Esophagus muscularis mucosa (tissue), 4 donors: ENCODE results near the gene MTMR11.
A peak's percentile ranks its signal among the peaks of the same experiment; 100 is the strongest.

Experiments used
- EP300 ChIP-seq: sonication (generic); formaldehyde crosslinking; IDR thresholded peaks from one replicate; pipeline ENCODE4 v1.6.1; 2017; ENCODE audit warnings: antibody characterized with exemption
- POLR2A ChIP-seq: fragments of 450-650 bp; IDR thresholded peaks from one replicate; pipeline ENCODE4 v1.6.1; 2017; ENCODE audit warnings: antibody characterized with exemption, moderate library complexity, mild to moderate bottlenecking, low read depth
- POLR2AphosphoS5 ChIP-seq, 2 donors: sonication (generic); formaldehyde crosslinking; IDR thresholded peaks; one replicate each; pipeline ENCODE4 v1.6.1; 2017; ENCODE audit warnings: antibody characterized with exemption in 2 of 2
- TF ChIP-seq, protein P1 (sequence below), 3 experiments: fragments of 200-600 bp in 2 of 3; fragments of 450-650 bp in 1 of 3; sonication (generic) in 2 of 3; IDR thresholded peaks; one replicate each; pipeline ENCODE4 v1.5.1; 2017 to 2019; ENCODE audit warnings: antibody characterized with exemption in 3 of 3, mild to moderate bottlenecking in 2 of 3, moderate library complexity in 1 of 3

GRCh38 chr1:149936992-149937705, 470 bp upstream of the MTMR11 start:
- TF ChIP-seq, protein P1, sequence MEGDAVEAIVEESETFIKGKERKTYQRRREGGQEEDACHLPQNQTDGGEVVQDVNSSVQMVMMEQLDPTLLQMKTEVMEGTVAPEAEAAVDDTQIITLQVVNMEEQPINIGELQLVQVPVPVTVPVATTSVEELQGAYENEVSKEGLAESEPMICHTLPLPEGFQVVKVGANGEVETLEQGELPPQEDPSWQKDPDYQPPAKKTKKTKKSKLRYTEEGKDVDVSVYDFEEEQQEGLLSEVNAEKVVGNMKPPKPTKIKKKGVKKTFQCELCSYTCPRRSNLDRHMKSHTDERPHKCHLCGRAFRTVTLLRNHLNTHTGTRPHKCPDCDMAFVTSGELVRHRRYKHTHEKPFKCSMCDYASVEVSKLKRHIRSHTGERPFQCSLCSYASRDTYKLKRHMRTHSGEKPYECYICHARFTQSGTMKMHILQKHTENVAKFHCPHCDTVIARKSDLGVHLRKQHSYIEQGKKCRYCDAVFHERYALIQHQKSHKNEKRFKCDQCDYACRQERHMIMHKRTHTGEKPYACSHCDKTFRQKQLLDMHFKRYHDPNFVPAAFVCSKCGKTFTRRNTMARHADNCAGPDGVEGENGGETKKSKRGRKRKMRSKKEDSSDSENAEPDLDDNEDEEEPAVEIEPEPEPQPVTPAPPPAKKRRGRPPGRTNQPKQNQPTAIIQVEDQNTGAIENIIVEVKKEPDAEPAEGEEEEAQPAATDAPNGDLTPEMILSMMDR (IDR thresholded peaks at IDR 0.05) = no peak
- TF ChIP-seq EP300 (no peak), POLR2A (no peak), POLR2AphosphoS5 (IDR thresholded peaks at IDR 0.05) (peak in 1 of 2 donors; percentile 32)
